HepG2 (cell line): ENCODE data around the gene SRD5A1. TPM values are rescaled to one million over a fixed set of nuclear protein-coding genes. Genes with fewer than 3 reads are reported as not detected.
A peak's percentile ranks its signal among the peaks of the same experiment; 100 is the strongest.

ENCODE experiments used
- ATRX ChIP-seq: sonication (generic); formaldehyde crosslinking; IDR thresholded peaks from 2 replicates; pipeline ENCODE4 v1.4.0; 2020; ENCODE audit warnings: missing genetic modification reagents, borderline replicate concordance
- CCDC6 ChIP-seq: sonication (generic); formaldehyde crosslinking; IDR thresholded peaks from 2 replicates; pipeline ENCODE4 v1.8.1; 2022; ENCODE audit warnings: mild to moderate bottlenecking, missing genetic modification reagents, moderate library complexity
- KAT8 ChIP-seq: IDR thresholded peaks from 2 replicates; pipeline ENCODE4 v1.6.1; 2016; ENCODE audit warnings: missing genetic modification reagents, missing compliant biosample characterization
- KDM2A ChIP-seq: sonication (generic); formaldehyde crosslinking; IDR thresholded peaks from 2 replicates; pipeline ENCODE4 v1.4.0; 2020; ENCODE audit warnings: low read depth, missing genetic modification reagents, borderline replicate concordance
- MXD4 ChIP-seq: IDR thresholded peaks from 2 replicates; pipeline ENCODE4 v1.6.1; 2016; ENCODE audit warnings: mild to moderate bottlenecking, missing biosample characterization, missing genetic modification reagents
- REST ChIP-seq, 2 experiments: IDR thresholded peaks; 2 replicates each; pipeline ENCODE4 v1.6.1; 2011 to 2012; ENCODE audit warnings: low read length in 2 of 2, borderline replicate concordance in 1 of 2, low read depth in 1 of 2, mild to moderate bottlenecking in 1 of 2, moderate library complexity in 1 of 2
- SALL1 ChIP-seq: sonication (generic); formaldehyde crosslinking; IDR thresholded peaks from 2 replicates; pipeline ENCODE4 v1.8.0; 2022; ENCODE audit warnings: mild to moderate bottlenecking, missing genetic modification reagents
- SMAD3 ChIP-seq: sonication (generic); formaldehyde crosslinking; IDR thresholded peaks from 2 replicates; pipeline ENCODE4 v1.4.0; 2020; ENCODE audit warnings: missing genetic modification reagents
- YEATS4 ChIP-seq: sonication (generic); formaldehyde crosslinking; IDR thresholded peaks from 2 replicates; pipeline ENCODE4 v1.4.0; 2020; ENCODE audit warnings: missing genetic modification reagents, borderline replicate concordance
- ZBTB21 ChIP-seq: sonication (generic); formaldehyde crosslinking; IDR thresholded peaks from 2 replicates; pipeline ENCODE4 v1.4.0; 2020; ENCODE audit warnings: missing genetic modification reagents
- ZNF232 ChIP-seq: sonication (generic); formaldehyde crosslinking; IDR thresholded peaks from 2 replicates; pipeline ENCODE4 v1.4.0; 2020; ENCODE audit warnings: missing genetic modification reagents, borderline replicate concordance
- ZNF256 ChIP-seq: sonication (generic); formaldehyde crosslinking; conservative IDR thresholded peaks from 2 replicates; pipeline ENCODE4 v1.4.0; 2020; ENCODE audit warnings: missing genetic modification reagents
- ZNF276 ChIP-seq: sonication (generic); formaldehyde crosslinking; IDR thresholded peaks from 2 replicates; pipeline ENCODE4 v1.4.0; 2020; ENCODE audit warnings: mild to moderate bottlenecking, low read depth, missing genetic modification reagents
- ZNF331 ChIP-seq: sonication (generic); formaldehyde crosslinking; IDR thresholded peaks from 2 replicates; pipeline ENCODE4 v1.4.0; 2020; ENCODE audit warnings: missing genetic modification reagents
- polyA plus RNA-seq, 8 experiments: library from polyadenylated mRNA; depleted of rRNA in 3 of 8; stranded (reverse) in 7 of 8; unstranded in 1 of 8; fragments of >200 nt; fragmentation: Illumina TruSeq in 4 of 8; extraction: Trizol in 4 of 8; gene quantifications; 2 replicates each; pipeline versions ENCODE4 v1.2.1 to v1.2.3, GENCODE V29; 2011 to 2016; ENCODE audit warnings: low read depth in 4 of 8, missing spikeins in 1 of 8, mixed read lengths in 1 of 8; ENCODE audit not compliant: insufficient read depth in 1 of 8
- total RNA-seq, 5 experiments: library from RNA; depleted of rRNA; stranded (reverse); fragments of >200 nt; fragmentation: Illumina TruSeq; extraction: Trizol; gene quantifications; 2 replicates each; pipeline ENCODE4 v1.2.3, GENCODE V29; 2016; ENCODE audit warnings: low read depth in 1 of 5
- TF ChIP-seq, protein P1 (sequence below): sonication (generic); formaldehyde crosslinking; IDR thresholded peaks from 2 replicates; pipeline ENCODE4 v1.4.0; 2020; ENCODE audit warnings: missing genetic modification reagents
- TF ChIP-seq, protein P2 (sequence below): IDR thresholded peaks from 2 replicates; pipeline ENCODE4 v1.6.1; 2016; ENCODE audit warnings: low read depth, borderline replicate concordance
- TF ChIP-seq, protein P3 (sequence below): sonication (generic); formaldehyde crosslinking; IDR thresholded peaks from 2 replicates; pipeline ENCODE4 v1.5.1; 2020; ENCODE audit warnings: mild to moderate bottlenecking, missing genetic modification reagents, moderate library complexity

SRD5A1 gene
- total and polyA plus RNA-seq, 2 of the 13 experiments (the other 11 are each of a cell fraction or from before 2014, with no cell fraction given), result 6.1 to 9.9 TPM

- TF ChIP-seq YEATS4 (CRISPR knock-in tag) (peak; percentile 33; the same call in 1 of the 2 replicates), ATRX (CRISPR knock-in tag) (no peak), REST (IDR thresholded peaks at IDR 0.05; ENCODE audit: borderline replicate concordance in 1 of 2, low read depth in 1 of 2, low read length in 2 of 2) (peak; percentile 66 to 97), ZNF331 (CRISPR knock-in tag) (peak; percentile 74; the same call in 1 of the 2 replicates), KDM2A (0 out of 2 replicates have a peak, but pooled peaks have one; percentile 14), KAT8 (CRISPR knock-in tag) (peak; percentile 71; the same call in 1 of the 2 replicates), ZNF256 (CRISPR knock-in tag) (peak; percentile 67; the same call in 1 of the 2 replicates), SALL1 (CRISPR knock-in tag) (peak; percentile 62; the same call in 1 of the 2 replicates), ZNF232 (peak; percentile 89; the same call in 1 of the 2 replicates), ZBTB21 (CRISPR knock-in tag) (peak; percentile 28; the same call in 1 of the 2 replicates), SMAD3 (peak; percentile 81), MXD4 (CRISPR knock-in tag) (peak; percentile 67; the same call in 1 of the 2 replicates), ZNF276 (CRISPR knock-in tag) (no peak), CCDC6 (peak; percentile 55; the same call in 1 of the 2 replicates)
- TF ChIP-seq, protein P1, sequence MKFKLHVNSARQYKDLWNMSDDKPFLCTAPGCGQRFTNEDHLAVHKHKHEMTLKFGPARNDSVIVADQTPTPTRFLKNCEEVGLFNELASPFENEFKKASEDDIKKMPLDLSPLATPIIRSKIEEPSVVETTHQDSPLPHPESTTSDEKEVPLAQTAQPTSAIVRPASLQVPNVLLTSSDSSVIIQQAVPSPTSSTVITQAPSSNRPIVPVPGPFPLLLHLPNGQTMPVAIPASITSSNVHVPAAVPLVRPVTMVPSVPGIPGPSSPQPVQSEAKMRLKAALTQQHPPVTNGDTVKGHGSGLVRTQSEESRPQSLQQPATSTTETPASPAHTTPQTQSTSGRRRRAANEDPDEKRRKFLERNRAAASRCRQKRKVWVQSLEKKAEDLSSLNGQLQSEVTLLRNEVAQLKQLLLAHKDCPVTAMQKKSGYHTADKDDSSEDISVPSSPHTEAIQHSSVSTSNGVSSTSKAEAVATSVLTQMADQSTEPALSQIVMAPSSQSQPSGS (CRISPR knock-in tag), result 0 out of 2 replicates have a peak, but pooled peaks have one; percentile 39
- TF ChIP-seq, protein P2, sequence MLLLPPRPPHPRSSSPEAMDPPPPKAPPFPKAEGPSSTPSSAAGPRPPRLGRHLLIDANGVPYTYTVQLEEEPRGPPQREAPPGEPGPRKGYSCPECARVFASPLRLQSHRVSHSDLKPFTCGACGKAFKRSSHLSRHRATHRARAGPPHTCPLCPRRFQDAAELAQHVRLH (CRISPR knock-in tag), result 0 out of 2 replicates have a peak, but pooled peaks have one; percentile 57
- TF ChIP-seq, protein P3, sequence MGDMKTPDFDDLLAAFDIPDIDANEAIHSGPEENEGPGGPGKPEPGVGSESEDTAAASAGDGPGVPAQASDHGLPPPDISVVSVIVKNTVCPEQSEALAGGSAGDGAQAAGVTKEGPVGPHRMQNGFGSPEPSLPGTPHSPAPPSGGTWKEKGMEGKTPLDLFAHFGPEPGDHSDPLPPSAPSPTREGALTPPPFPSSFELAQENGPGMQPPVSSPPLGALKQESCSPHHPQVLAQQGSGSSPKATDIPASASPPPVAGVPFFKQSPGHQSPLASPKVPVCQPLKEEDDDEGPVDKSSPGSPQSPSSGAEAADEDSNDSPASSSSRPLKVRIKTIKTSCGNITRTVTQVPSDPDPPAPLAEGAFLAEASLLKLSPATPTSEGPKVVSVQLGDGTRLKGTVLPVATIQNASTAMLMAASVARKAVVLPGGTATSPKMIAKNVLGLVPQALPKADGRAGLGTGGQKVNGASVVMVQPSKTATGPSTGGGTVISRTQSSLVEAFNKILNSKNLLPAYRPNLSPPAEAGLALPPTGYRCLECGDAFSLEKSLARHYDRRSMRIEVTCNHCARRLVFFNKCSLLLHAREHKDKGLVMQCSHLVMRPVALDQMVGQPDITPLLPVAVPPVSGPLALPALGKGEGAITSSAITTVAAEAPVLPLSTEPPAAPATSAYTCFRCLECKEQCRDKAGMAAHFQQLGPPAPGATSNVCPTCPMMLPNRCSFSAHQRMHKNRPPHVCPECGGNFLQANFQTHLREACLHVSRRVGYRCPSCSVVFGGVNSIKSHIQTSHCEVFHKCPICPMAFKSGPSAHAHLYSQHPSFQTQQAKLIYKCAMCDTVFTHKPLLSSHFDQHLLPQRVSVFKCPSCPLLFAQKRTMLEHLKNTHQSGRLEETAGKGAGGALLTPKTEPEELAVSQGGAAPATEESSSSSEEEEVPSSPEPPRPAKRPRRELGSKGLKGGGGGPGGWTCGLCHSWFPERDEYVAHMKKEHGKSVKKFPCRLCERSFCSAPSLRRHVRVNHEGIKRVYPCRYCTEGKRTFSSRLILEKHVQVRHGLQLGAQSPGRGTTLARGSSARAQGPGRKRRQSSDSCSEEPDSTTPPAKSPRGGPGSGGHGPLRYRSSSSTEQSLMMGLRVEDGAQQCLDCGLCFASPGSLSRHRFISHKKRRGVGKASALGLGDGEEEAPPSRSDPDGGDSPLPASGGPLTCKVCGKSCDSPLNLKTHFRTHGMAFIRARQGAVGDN (CRISPR knock-in tag), result peak; percentile 39; the same call in 1 of the 2 replicates
Observed at GRCh38 chr5:6686915-6687409, 53.7 kb downstream of the SRD5A1 start (continued).
